Stomach (tissue), 9 donors: ENCODE results near the gene VPS13D. TPM values are rescaled to one million over a fixed set of nuclear protein-coding genes. Genes with fewer than 3 reads are reported as not detected.

Experiments
- DNase-seq, 2 donors: peaks; one replicate each; pipeline versions ENCODE4 v3.0.0 to v3.0.0-alpha.2; 2013 to 2019
- H3K27ac ChIP-seq, 5 donors: fragments of 200-600 bp in 4 of 5; sonication (generic) in 4 of 5; one replicate each; pipeline ENCODE4 v1.5.1; 2013 to 2019; ENCODE audit warnings: mild to moderate bottlenecking in 1 of 5, moderate library complexity in 1 of 5
- H3K27me3 ChIP-seq, 3 donors: fragments of 200-600 bp; sonication (generic); one replicate each; pipeline ENCODE4 v1.5.1; 2017 to 2019; ENCODE audit warnings: mixed run types in 1 of 3
- H3K36me3 ChIP-seq, 4 donors: fragments of 200-600 bp; sonication (generic); 1 replicate in 3 of 4; 2 replicates in 1 of 4; pipeline ENCODE4 v1.5.1; 2016 to 2019
- H3K4me1 ChIP-seq, 4 donors: fragments of 200-600 bp; sonication (generic); one replicate each; pipeline ENCODE4 v1.5.1; 2016 to 2019
- H3K4me3 ChIP-seq, 4 donors: fragments of 200-600 bp; sonication (generic) in 3 of 4; one replicate each; pipeline ENCODE4 v1.5.1; 2016 to 2019; ENCODE audit warnings: mild to moderate bottlenecking in 1 of 4
- H3K9me3 ChIP-seq, 4 donors: fragments of 200-600 bp; sonication (generic); one replicate each; pipeline ENCODE4 v1.5.1; 2016 to 2019
- EP300 ChIP-seq: sonication (generic); formaldehyde crosslinking; IDR thresholded peaks from one replicate; pipeline ENCODE4 v1.6.1; 2017; ENCODE audit warnings: antibody characterized with exemption
- POLR2A ChIP-seq, 4 donors: fragments of 450-650 bp; IDR thresholded peaks; one replicate each; pipeline ENCODE4 v1.6.1; 2016; ENCODE audit warnings: antibody characterized with exemption in 4 of 4, control low read depth in 2 of 4, mild to moderate bottlenecking in 1 of 4, moderate library complexity in 1 of 4
- POLR2AphosphoS5 ChIP-seq, 3 donors: sonication (generic); formaldehyde crosslinking; IDR thresholded peaks; one replicate each; pipeline ENCODE4 v1.6.1; 2016; ENCODE audit warnings: antibody characterized with exemption in 3 of 3
- WGBS, 5 donors: extraction: QIAGEN DNeasy Blood & Tissue Kit in 3 of 5; methylation state at CpG; one replicate each; pipeline versions ENCODE4 v1.1.5 to v1.1.7; 2013 to 2018; 5-methylcytosine and 5-hydroxymethylcytosine counted together
- intact Hi-C: fragments of 100-400 bp; cut with DNase I; formaldehyde crosslinking; loops from one replicate; pipeline ENCODE4 v1.15.1; 2023; ENCODE audit warnings: low total_unique reads
- polyA plus RNA-seq, 3 donors: library from polyadenylated mRNA; stranded (reverse); fragments of 200-250 nt; gene quantifications; one replicate each; pipeline ENCODE4 v1.2.3, GENCODE V29; 2013
- total RNA-seq, 5 donors: library from RNA; depleted of rRNA; stranded (reverse); fragments of >200 nt; gene quantifications; one replicate each; pipeline versions ENCODE4 v1.1.0 to v1.2.3, GENCODE V29; 2014 to 2016
- TF ChIP-seq, protein P1 (sequence below), 7 experiments: fragments of 450-650 bp in 4 of 7; fragments of 200-600 bp in 3 of 7; sonication (generic) in 3 of 7; IDR thresholded peaks; one replicate each; pipeline ENCODE4 v1.5.1; 2016 to 2019; ENCODE audit warnings: antibody characterized with exemption in 7 of 7, control low read depth in 2 of 7, mild to moderate bottlenecking in 1 of 7
- donor health status: healthy with polysubstance abuse.
- donor health status: Bipolar disorder and iron deficiency.
- donor health status: healthy.

VPS13D gene
- total and polyA plus RNA-seq, 8 donors = 6.7 to 106 (median 66.5) TPM

DNA sequence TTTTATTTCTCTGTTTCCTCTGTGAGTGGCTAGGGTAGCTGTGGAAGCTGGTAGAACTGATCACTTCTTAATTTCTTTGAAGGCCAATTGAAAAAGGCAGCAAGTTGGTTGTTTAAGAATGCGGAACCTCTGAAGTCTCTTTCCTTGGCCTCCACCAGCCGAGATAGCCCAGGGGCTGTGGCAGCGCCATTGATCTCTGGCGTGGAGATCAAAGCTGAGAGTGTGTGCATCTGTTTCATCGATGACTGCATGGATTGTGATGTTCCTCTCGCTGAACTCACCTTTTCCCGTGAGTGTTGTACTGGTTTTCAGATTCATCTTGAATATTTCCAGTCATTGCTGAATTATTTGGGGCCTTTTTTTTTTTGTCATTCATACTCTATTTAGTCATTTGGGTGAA lies 97.7 kb downstream of the VPS13D start:
- intact Hi-C loops = no loop called here
- peaks cover 42 to 94% (median 85%) of the 10 kb centered on the region in 4 donors for H3K36me3 ChIP-seq

DNA sequence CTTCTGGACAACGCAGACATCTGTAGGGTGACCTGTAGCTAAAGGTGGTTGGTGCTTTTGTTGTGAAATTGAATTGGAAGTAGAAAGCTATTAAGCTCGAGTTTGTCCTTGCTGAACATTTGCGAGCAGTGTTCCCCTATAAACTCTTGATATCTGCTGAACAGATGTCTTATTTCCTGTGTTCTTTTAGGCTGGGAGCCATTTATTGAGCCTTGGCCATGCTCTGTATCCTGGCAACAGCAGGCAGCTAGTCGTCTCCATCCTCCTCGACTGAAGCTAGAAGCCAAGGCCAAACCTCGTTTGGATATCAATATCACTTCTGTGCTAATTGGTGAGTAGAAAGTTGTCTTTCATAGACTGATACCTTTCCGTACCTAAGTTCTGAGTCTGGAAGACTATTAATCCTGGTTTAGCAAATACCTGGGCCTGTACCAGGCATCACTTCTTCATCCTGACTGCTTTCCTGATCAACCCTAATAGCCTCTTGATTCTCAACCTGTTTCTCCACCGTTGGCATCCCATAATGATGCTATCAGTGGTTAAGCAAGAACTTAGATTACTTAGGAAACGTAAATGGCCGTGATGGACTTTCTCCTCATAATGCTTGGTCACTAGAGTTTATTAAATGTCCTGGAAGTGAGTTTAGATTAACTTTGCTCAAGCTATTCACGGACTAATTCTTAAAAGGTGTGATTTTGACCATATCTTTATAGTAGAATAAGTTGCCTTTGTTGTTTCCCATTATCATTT lies 103.4 kb downstream of the VPS13D start:
- no peaks in the 10 kb centered on the region for H3K9me3 ChIP-seq
- no peaks in the 10 kb centered on the region for H3K27me3 ChIP-seq
- 56 to 71% (median 64%) methylated on average over 11 of the region's 11 CpGs for WGBS, 5 donors
- no peak overlapping the region for H3K27ac ChIP-seq
- no peak overlapping the region for H3K4me3 ChIP-seq
- TF ChIP-seq POLR2AphosphoS5 (IDR thresholded peaks at IDR 0.05) (no peak), EP300 (no peak), POLR2A (IDR thresholded peaks at IDR 0.05) (no peak)
- TF ChIP-seq, protein P1, sequence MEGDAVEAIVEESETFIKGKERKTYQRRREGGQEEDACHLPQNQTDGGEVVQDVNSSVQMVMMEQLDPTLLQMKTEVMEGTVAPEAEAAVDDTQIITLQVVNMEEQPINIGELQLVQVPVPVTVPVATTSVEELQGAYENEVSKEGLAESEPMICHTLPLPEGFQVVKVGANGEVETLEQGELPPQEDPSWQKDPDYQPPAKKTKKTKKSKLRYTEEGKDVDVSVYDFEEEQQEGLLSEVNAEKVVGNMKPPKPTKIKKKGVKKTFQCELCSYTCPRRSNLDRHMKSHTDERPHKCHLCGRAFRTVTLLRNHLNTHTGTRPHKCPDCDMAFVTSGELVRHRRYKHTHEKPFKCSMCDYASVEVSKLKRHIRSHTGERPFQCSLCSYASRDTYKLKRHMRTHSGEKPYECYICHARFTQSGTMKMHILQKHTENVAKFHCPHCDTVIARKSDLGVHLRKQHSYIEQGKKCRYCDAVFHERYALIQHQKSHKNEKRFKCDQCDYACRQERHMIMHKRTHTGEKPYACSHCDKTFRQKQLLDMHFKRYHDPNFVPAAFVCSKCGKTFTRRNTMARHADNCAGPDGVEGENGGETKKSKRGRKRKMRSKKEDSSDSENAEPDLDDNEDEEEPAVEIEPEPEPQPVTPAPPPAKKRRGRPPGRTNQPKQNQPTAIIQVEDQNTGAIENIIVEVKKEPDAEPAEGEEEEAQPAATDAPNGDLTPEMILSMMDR (IDR thresholded peaks at IDR 0.05) = no peak
- H3K36me3 ChIP-seq = peaks cover 29 to 90% (median 75%) of the 10 kb centered on the region in 4 donors
- DNase-seq = peak in 1 of 2 donors; percentile 47
- intact Hi-C loops = no loop called here
- H3K4me1 ChIP-seq = peaks cover 0 to 27% (median 6%) of the 10 kb centered on the region in 4 donors

More for the DNA sequence above, 97.7 kb downstream of the VPS13D start:
- 94 to 98% (median 96%) methylated on average over 7 of the region's 7 CpGs for WGBS, 5 donors
- no peaks in the 10 kb centered on the region for H3K9me3 ChIP-seq
- TF ChIP-seq POLR2A (IDR thresholded peaks at IDR 0.05) (no peak), EP300 (no peak), POLR2AphosphoS5 (IDR thresholded peaks at IDR 0.05) (no peak)
- TF ChIP-seq, protein P1 (IDR thresholded peaks at IDR 0.05) = no peak
- H3K27me3 ChIP-seq = no peaks in the 10 kb centered on the region
- no peak overlapping the region for H3K4me3 ChIP-seq
- H3K4me1 ChIP-seq = no peaks in the 10 kb centered on the region
- no peak for DNase-seq
- H3K27ac ChIP-seq = no peak overlapping the region

GRCh38 chr1:12335815-12336214 lies 106.0 kb downstream of the VPS13D start:
- DNase-seq = no peak
- intact Hi-C loops = no loop called here
- no peak overlapping the region for H3K4me3 ChIP-seq
- no peaks in the 10 kb centered on the region for H3K27me3 ChIP-seq
- WGBS, 5 donors = 96 to 98% (median 97%) methylated on average over 4 of the region's 4 CpGs
- H3K36me3 ChIP-seq = peaks cover 17 to 76% (median 50%) of the 10 kb centered on the region in 4 donors
- no peak overlapping the region for H3K27ac ChIP-seq
- TF ChIP-seq POLR2A (IDR thresholded peaks at IDR 0.05) = no peak
- TF ChIP-seq POLR2AphosphoS5 (IDR thresholded peaks at IDR 0.05) = no peak
- TF ChIP-seq EP300 = no peak
- TF ChIP-seq, protein P1 (IDR thresholded peaks at IDR 0.05) = no peak
- H3K4me1 ChIP-seq = peaks cover 0 to 51% (median 16%) of the 10 kb centered on the region in 4 donors
- no peaks in the 10 kb centered on the region for H3K9me3 ChIP-seq

GRCh38 chr1:12336413-12336812 lies 106.6 kb downstream of the VPS13D start:
- peak in 1 of 2 donors; percentile 60 for DNase-seq
- no peak for TF ChIP-seq EP300
- TF ChIP-seq, protein P1 (IDR thresholded peaks at IDR 0.05) = no peak
- TF ChIP-seq POLR2AphosphoS5 (IDR thresholded peaks at IDR 0.05) = no peak
- no peak for TF ChIP-seq POLR2A (IDR thresholded peaks at IDR 0.05)
- WGBS, 5 donors = 31 to 57% (median 40%) methylated on average over 1 of the region's 1 CpG
- H3K9me3 ChIP-seq = no peaks in the 10 kb centered on the region
- no peak overlapping the region for H3K4me3 ChIP-seq
- peaks cover 0 to 51% (median 18%) of the 10 kb centered on the region in 4 donors for H3K4me1 ChIP-seq
- H3K27ac ChIP-seq = peak overlapping the region in 1 of 5 donors; percentile 2
- H3K36me3 ChIP-seq = peaks cover 13 to 70% (median 45%) of the 10 kb centered on the region in 4 donors
- intact Hi-C loops = no loop called here
- no peaks in the 10 kb centered on the region for H3K27me3 ChIP-seq
